Adrenal gland (tissue), 5 donors: ENCODE measurements around the gene SPATA2L.

Experiments
- CTCF ChIP-seq, 6 experiments: fragments of 450-650 bp in 4 of 6; fragments of 200-600 bp in 2 of 6; sonication (generic) in 1 of 6; IDR thresholded peaks; 1 replicate in 5 of 6; 2 replicates in 1 of 6; pipeline versions ENCODE4 v1.5.1 to v1.8.0; 2016 to 2021; ENCODE audit warnings: antibody characterized with exemption in 6 of 6, mild to moderate bottlenecking in 2 of 6, moderate library complexity in 1 of 6
- POLR2A ChIP-seq, 2 donors: fragments of 450-650 bp; IDR thresholded peaks; one replicate each; pipeline ENCODE4 v1.6.1; 2017; ENCODE audit warnings: antibody characterized with exemption in 2 of 2, mild to moderate bottlenecking in 2 of 2, moderate library complexity in 1 of 2
- donor health status: DM: no; HTN: no; CAD: no.

GRCh38 chr16:89742948-89743347, 41.4 kb upstream of the SPATA2L start:
- TF ChIP-seq CTCF (IDR thresholded peaks at IDR 0.05) (no peak), POLR2A (IDR thresholded peaks at IDR 0.05) (no peak)
